Nephron progenitor cell (in vitro differentiated cells): Measurements from ENCODE around the gene COPZ2.
"Not testable (repeated sequence)": the region's sequence is repeated elsewhere in the genome, so short reads cannot be mapped to it uniquely, and the experiment has no call there.

ENCODE experiments used
- DNase-seq: peaks from one replicate; pipeline ENCODE4 v3.0.0; 2021
- H3K27ac Mint-ChIP-seq: 2 replicates; pipeline ENCODE4 v1.8.0; 2021; ENCODE audit warnings: mild to moderate bottlenecking, moderate library complexity, mixed read lengths
- H3K27me3 Mint-ChIP-seq: 2 replicates; pipeline ENCODE4 v1.8.0; 2021; ENCODE audit warnings: mild to moderate bottlenecking, low read depth, mixed read lengths; ENCODE audit not compliant: poor library complexity
- H3K36me3 Mint-ChIP-seq: 2 replicates; pipeline ENCODE4 v1.8.0; 2021; ENCODE audit warnings: low read depth, mixed read lengths
- H3K4me1 Mint-ChIP-seq: 2 replicates; pipeline ENCODE4 v1.8.0; 2021; ENCODE audit warnings: mixed read lengths
- H3K4me3 Mint-ChIP-seq: 2 replicates; pipeline ENCODE4 v1.8.0; 2021; ENCODE audit warnings: mild to moderate bottlenecking, moderate library complexity, mixed read lengths
- H3K9me3 Mint-ChIP-seq: 2 replicates; pipeline ENCODE4 v1.8.0; 2021; ENCODE audit warnings: mild to moderate bottlenecking, moderate library complexity, mixed read lengths
- CTCF ChIP-seq: fragments of 200-600 bp; sonication (generic); IDR thresholded peaks from 2 replicates; pipeline ENCODE4 v1.5.0; 2021; ENCODE audit warnings: antibody characterized with exemption

COPZ2 gene

DNA sequence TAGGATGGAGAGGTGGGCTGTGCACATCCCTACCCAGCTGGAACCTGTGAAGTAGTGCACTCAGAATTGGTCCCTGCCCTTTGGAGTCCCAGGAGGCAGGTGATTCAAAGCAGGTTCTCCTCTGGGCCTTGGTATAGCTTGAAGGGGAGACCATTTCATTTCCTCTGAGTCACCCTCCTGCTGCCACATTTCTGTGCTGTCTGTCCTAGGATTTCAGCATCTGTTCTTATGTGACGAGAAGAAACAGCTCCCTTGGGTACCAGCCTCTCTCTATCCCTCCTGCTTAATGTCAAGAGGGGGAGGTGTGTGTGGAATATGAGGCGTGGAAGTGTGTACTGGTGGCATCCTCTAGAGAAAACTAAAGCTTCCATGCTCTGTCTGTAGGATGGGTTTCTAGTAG, 5.6 kb upstream of the COPZ2 start:
- Mint-ChIP-seq H3K27me3 (peaks cover 40% of the 10 kb centered on the region), H3K4me3 (no peak overlapping the region), H3K36me3 (no peaks in the 10 kb centered on the region), H3K9me3 (no peaks in the 10 kb centered on the region), H3K4me1 (peaks cover 52% of the 10 kb centered on the region), H3K27ac (no peak overlapping the region)
- TF ChIP-seq CTCF, result no peak
- DNase-seq, result no peak

- Mint-ChIP-seq H3K9me3 (no peaks in the 10 kb centered on the region), H3K27ac (no peak overlapping the region), H3K4me3 (peak overlapping the region; percentile 84), H3K27me3 (peaks cover 71% of the 10 kb centered on the region), H3K36me3 (no peaks in the 10 kb centered on the region), H3K4me1 (peaks cover 30% of the 10 kb centered on the region)
- no peak for DNase-seq
- no peak for TF ChIP-seq CTCF
Observed at GRCh38 chr17:48038687-48039086, 1.1 kb upstream of the COPZ2 start.

DNA sequence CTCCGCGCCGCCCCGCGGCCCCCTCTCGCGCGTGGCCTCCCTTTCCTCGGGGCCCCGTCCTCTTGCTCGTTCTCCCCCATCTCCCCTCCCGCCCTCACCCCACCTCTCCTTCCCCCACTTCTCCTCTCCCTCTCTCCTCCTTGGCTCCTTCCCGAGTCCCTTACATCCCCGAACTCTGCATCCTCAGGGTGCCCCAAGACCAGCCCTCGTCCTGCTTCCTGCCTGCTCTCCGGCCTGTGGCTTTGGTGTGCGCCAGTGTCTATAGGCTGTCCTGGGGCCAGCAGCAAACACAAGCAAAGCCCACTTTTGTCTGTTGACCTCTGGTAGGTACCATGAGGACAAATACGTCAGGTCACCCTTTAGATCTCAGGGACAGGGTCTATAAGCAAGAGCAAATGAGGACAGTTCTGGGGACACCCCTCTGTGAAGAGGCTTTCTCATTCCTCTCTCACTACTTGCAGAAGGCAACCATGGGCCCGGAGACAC, 284 bp upstream of the COPZ2 start:
- Mint-ChIP-seq H3K9me3 (no peaks in the 10 kb centered on the region), H3K27ac (no peak overlapping the region), H3K36me3 (no peaks in the 10 kb centered on the region), H3K4me3 (peak overlapping the region; percentile 84), H3K4me1 (peaks cover 22% of the 10 kb centered on the region), H3K27me3 (peaks cover 79% of the 10 kb centered on the region)
- no peak for TF ChIP-seq CTCF
- no peak for DNase-seq

DNA sequence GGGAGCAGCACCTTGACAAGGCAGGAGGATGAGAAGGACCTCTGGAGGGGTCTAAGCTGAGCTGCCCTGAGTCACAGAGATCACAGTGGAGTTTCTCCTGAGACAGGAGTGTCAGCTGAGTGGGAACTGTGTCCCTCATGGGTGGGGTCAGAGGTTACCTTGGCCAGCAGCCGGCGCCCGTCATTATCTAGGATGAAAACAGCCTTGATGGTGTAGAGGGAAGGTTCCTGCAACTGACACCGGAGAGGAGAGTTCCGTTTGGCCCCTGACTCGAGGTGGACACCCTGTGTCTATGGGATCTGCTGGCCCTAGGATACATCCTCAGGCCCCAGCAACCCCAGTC, 933 bp downstream of the COPZ2 start:
- Mint-ChIP-seq H3K4me1 (peaks cover 17% of the 10 kb centered on the region), H3K9me3 (no peaks in the 10 kb centered on the region), H3K4me3 (peak overlapping the region; percentile 81), H3K36me3 (no peaks in the 10 kb centered on the region), H3K27me3 (peaks cover 86% of the 10 kb centered on the region), H3K27ac (no peak overlapping the region)
- no peak for TF ChIP-seq CTCF
- DNase-seq, result no peak

DNA sequence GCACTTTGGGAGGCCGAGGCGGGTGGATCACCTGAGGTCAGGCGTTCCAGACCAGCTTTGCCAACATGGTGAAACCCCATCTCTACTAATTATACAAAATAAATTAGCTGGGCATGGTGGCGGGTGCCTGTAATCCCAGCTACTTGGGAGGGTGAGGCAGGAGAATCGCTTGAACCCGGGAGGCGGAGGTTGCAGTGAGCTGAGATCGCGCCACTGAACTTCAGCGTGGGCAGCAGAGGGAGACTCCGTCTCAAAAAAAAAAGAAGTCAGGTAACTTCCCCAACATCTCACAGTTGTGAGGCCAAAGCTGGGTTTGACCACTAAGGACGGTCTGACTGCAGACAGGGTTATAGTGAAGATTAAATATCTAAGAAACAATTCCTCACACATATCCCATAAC, 2.9 kb downstream of the COPZ2 start:
- not testable (repeated sequence) for DNase-seq, H3K4me3 Mint-ChIP-seq, H3K9me3 Mint-ChIP-seq, H3K36me3 Mint-ChIP-seq, H3K27ac Mint-ChIP-seq
- H3K27me3 Mint-ChIP-seq, result peaks cover 80% of the 10 kb centered on the region
- H3K4me1 Mint-ChIP-seq, result peaks cover 17% of the 10 kb centered on the region

DNA sequence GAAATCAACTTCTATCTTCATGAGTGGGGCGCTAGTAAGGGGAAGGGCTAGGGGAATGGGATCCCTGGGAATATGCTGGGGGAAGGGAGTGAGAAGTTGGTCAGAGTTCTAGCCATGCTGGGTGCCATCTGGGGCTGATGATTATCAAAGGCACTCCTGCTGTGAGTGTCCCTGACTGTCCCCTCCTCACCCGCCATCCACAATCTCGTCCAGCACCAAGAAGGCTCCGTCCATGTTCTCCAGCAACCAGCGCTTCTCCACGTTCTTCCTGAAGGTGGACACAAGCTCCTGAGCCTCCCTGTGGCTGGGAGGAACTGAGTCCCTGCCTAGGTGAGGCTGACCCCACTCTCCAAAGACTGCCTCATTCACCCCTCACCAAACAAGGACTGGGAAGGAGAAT, 5.6 kb downstream of the COPZ2 start:
- Mint-ChIP-seq H3K9me3 (no peaks in the 10 kb centered on the region), H3K27ac (no peak overlapping the region), H3K36me3 (no peaks in the 10 kb centered on the region), H3K4me3 (no peak overlapping the region), H3K27me3 (peaks cover 61% of the 10 kb centered on the region), H3K4me1 (peaks cover 14% of the 10 kb centered on the region)
- no peak for TF ChIP-seq CTCF
- no peak for DNase-seq
